ENCODE results near the gene CD99L2. TPM values are rescaled to one million over a fixed set of nuclear protein-coding genes. Genes with fewer than 3 reads are reported as not detected.

The CD99L2 gene
- total and polyA plus RNA-seq, 8 donors: 35.0 to 45.6 (median 41.0) TPM

DNA sequence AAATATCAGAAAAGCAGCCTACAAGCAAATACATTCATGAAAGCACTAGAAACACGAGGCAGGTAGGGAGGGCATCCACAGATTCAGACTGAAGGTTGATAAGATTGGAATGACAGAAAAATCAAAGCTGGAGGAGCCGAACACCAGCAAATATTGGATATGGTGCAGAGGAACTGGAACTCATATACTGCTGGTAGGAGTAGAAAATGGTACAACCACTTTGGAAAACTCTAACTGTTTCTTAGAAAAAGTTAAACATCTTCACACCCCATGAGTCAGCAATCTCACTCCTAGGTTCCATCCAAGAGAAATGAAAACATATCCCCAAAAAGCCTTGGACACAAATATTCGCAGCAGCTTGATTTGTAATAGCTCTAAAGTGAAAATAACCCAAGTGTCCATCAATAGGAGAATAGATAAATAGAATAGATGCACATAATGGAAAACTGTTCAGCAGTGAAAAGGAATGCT is 27.1 kb downstream of the CD99L2 start:
- ATAC-seq (no peak), DNase-seq (no peak)
- Histone ChIP-seq H3K27me3 (no peaks in the 10 kb centered on the region), H3K4me3 (no peak overlapping the region), H3K27ac (no peak overlapping the region), H3K36me3 (no peaks in the 10 kb centered on the region), H3K4me1 (no peaks in the 10 kb centered on the region), H3K9me3 (no peaks in the 10 kb centered on the region)
- intact Hi-C loops (cut with DNase I): no loop called here
- TF ChIP-seq, protein P1, sequence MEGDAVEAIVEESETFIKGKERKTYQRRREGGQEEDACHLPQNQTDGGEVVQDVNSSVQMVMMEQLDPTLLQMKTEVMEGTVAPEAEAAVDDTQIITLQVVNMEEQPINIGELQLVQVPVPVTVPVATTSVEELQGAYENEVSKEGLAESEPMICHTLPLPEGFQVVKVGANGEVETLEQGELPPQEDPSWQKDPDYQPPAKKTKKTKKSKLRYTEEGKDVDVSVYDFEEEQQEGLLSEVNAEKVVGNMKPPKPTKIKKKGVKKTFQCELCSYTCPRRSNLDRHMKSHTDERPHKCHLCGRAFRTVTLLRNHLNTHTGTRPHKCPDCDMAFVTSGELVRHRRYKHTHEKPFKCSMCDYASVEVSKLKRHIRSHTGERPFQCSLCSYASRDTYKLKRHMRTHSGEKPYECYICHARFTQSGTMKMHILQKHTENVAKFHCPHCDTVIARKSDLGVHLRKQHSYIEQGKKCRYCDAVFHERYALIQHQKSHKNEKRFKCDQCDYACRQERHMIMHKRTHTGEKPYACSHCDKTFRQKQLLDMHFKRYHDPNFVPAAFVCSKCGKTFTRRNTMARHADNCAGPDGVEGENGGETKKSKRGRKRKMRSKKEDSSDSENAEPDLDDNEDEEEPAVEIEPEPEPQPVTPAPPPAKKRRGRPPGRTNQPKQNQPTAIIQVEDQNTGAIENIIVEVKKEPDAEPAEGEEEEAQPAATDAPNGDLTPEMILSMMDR (IDR thresholded peaks at IDR 0.05): no peak

- no peak overlapping the region for H3K27ac ChIP-seq
- no peak overlapping the region for H3K4me3 ChIP-seq
- intact Hi-C loops (cut with DNase I): no loop called here
- TF ChIP-seq, protein P1 (IDR thresholded peaks at IDR 0.05): no peak
- H3K27me3 ChIP-seq: no peaks in the 10 kb centered on the region
- H3K9me3 ChIP-seq: no peaks in the 10 kb centered on the region
- no peaks in the 10 kb centered on the region for H3K36me3 ChIP-seq
- ATAC-seq (no peak), DNase-seq (no peak)
- no peaks in the 10 kb centered on the region for H3K4me1 ChIP-seq
Observed at GRCh38 chrX:150870487-150871340, 27.8 kb downstream of the CD99L2 start.

GRCh38 chrX:150870029-150870428 is 28.4 kb downstream of the CD99L2 start:
- Histone ChIP-seq H3K4me3 (no peak overlapping the region), H3K36me3 (no peaks in the 10 kb centered on the region), H3K27me3 (no peaks in the 10 kb centered on the region), H3K27ac (no peak overlapping the region), H3K4me1 (no peaks in the 10 kb centered on the region), H3K9me3 (no peaks in the 10 kb centered on the region)
- no peak for DNase-seq
- TF ChIP-seq, protein P1 (IDR thresholded peaks at IDR 0.05): no peak
- intact Hi-C loops (cut with DNase I): no loop called here
- no peak for ATAC-seq

DNA sequence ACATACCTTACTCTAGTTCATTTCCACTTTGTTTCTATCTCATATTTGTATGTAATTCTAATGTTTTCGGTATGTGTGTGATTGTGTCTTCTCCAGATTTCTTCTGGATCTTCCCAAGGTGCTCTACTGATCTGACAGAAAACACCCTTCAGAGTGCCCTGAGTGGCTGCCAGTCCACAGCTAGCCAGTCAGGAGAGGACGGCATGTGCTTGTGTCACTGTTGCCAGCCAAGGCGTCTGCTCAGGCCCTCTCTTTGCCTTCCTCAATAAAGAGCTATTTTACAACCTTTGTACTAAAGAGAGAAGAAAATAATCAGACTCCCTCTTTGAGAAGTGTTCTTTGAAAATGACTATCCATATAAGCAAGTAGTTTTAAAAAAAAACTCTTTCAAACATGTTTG is 29.0 kb downstream of the CD99L2 start:
- peak; percentile 82 for ATAC-seq
- H3K4me1 ChIP-seq: no peaks in the 10 kb centered on the region
- TF ChIP-seq, protein P1 (IDR thresholded peaks at IDR 0.05): no peak
- no peak overlapping the region for H3K4me3 ChIP-seq
- H3K27ac ChIP-seq: no peak overlapping the region
- H3K27me3 ChIP-seq: no peaks in the 10 kb centered on the region
- intact Hi-C loops (cut with DNase I): no loop called here
- H3K9me3 ChIP-seq: no peaks in the 10 kb centered on the region
- H3K36me3 ChIP-seq: no peaks in the 10 kb centered on the region
- DNase-seq: no peak

GRCh38 chrX:150868625-150869024 is 29.8 kb downstream of the CD99L2 start:
- intact Hi-C loops (cut with DNase I): no loop called here
- H3K36me3 ChIP-seq: no peaks in the 10 kb centered on the region
- H3K9me3 ChIP-seq: no peaks in the 10 kb centered on the region
- TF ChIP-seq, protein P1 (IDR thresholded peaks at IDR 0.05): no peak
- H3K27ac ChIP-seq: no peak overlapping the region
- no peak for ATAC-seq
- no peak overlapping the region for H3K4me3 ChIP-seq
- DNase-seq: no peak
- no peaks in the 10 kb centered on the region for H3K4me1 ChIP-seq
- no peaks in the 10 kb centered on the region for H3K27me3 ChIP-seq

Measured in left lung (tissue), 10 donors.